Measurements from ENCODE around the gene COL2A1.
A peak's percentile ranks its signal among the peaks of the same experiment; 100 is the strongest.

COL2A1 gene

DNA sequence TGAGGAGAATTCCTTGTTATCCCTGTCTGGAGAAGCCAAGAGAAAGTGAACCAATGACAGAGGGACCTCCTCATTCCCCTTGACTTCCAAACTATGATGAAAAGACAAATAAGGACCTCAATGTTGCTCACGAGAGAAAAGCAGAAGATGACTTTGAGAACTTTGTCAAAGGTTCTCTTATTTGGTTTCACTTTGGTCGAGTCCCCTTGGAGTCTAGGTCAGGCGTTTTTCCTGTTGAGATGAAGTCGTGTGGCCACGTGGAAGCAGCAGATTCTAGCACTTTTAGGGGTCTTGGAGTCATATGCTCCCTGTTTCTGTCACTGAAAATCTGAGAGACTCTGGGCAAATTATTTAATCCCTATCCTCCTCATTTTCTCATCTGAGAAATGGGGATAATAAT, 33.8 kb upstream of the COL2A1 start:
- in situ Hi-C loops (cut with HindIII; ENCODE audit: low pct_unique_long_range_greater_than_20kb, low sequenced_read_pairs), result no loop called here
- no peak for TF ChIP-seq JUND (IDR thresholded peaks at IDR 0.05; ENCODE audit: low read depth)
- DNase-seq (ENCODE audit: low read depth in 1 of 2, low spot score in 1 of 2), result no peak

DNA sequence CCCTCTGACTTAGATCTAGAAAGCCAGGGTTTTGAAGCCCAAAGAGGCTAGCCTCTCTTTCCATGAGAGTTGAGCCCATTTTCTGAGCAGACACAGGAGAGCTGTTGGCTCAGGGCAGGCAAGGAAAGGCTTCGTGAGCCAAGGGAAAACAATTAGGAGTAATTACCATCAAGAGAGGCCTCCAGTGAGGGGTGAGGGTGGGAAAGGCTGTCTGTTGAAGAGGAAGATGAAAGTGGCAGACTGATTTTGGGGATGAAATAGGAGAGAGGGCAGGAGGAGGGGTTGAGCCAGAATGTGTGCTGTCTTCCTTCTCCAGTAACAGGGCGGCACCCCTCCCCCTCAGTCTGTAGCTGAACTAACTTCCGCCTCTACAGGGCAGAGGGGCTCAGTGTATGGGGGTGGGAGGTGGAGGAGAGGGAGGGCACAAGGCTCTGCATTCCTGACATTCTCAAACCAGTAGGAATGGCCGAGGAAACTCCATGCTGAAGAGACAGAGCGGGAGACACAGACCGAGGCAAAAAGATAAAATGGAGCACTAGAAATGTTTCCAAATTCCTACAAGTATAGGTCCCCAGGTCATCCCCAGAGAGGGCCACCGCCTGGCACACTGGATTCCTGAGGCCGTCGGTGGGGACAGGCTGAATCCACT, 33.1 kb upstream of the COL2A1 start:
- no peak for DNase-seq (ENCODE audit: low read depth in 1 of 2, low spot score in 1 of 2)
- no peak for TF ChIP-seq JUND (IDR thresholded peaks at IDR 0.05; ENCODE audit: low read depth)
- in situ Hi-C loops (cut with HindIII; ENCODE audit: low pct_unique_long_range_greater_than_20kb, low sequenced_read_pairs), result no loop called here

DNA sequence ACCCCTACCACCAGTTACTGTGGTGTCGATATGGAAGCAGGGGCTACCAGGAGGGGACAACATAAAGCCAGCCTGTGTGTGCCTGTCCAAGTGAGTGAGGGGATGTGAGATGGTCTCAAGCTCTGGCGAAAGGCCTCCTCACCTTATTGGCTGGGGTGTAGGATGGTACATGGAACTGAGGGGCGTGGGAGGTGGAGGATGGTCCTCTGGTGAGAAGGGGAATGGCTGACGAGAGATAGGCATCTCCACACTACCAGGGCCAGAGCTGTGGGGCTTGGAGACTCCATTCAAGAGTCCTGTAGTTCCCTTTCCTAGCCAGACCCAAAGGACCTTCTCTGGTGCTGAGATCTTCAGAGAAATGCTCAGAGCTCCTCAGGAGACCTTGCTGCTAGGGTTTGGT, 32.5 kb upstream of the COL2A1 start:
- in situ Hi-C loops (cut with HindIII; ENCODE audit: low pct_unique_long_range_greater_than_20kb, low sequenced_read_pairs), result no loop called here
- no peak for TF ChIP-seq JUND (IDR thresholded peaks at IDR 0.05; ENCODE audit: low read depth)

DNA sequence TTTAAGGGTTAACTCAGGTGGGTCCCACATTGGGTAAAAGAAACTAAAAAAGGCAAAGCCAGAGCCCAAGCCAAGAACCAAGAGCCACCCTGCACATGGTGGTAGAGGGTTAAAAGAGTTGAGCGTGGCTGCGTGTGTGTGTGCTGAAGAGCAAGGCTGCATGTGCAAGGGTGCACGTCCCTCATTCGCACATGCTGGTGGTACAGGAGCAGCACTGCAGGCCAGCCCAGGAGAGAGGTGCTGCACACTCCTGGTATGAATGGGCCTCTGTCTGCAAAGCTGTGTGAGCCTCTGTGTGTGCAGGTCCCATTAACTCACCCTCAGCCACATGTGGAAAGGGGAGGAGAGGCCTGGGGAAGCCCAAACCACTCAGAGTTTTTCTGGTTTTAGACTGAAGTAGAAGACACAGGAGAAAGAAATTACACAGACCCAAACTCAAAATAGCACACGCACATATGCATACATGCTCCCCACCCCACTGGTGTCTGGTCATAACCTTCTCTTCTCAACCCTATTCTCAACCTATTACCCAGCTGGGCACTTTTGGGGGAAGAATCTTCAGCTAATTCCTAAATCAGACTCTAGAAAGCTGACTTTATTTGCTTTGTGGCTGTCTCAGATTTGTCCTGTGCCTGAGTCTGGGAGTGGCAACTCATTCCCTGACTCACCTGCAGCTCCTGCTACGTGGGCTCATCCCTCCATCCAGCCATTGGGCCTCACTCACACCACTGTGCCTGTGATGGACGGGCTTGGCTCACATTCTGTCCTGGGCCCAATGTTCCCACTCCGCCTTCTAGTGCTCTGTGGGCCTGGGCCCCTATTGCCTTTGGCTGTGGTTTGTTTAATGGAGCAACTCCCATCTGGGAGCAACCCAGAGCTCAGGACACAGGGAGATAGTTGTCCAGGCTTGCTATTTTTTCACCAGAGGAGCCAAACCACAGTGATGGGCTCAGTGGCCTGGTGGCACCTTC, 30.8 kb upstream of the COL2A1 start:
- in situ Hi-C loops (cut with HindIII; ENCODE audit: low pct_unique_long_range_greater_than_20kb, low sequenced_read_pairs), result no loop called here
- DNase-seq (ENCODE audit: low read depth in 1 of 2, low spot score in 1 of 2), result no peak
- no peak for TF ChIP-seq JUND (IDR thresholded peaks at IDR 0.05; ENCODE audit: low read depth)

More for the DNA sequence above, 32.5 kb upstream of the COL2A1 start:
- DNase-seq (ENCODE audit: low read depth in 1 of 2, low spot score in 1 of 2), result no peak

DNA sequence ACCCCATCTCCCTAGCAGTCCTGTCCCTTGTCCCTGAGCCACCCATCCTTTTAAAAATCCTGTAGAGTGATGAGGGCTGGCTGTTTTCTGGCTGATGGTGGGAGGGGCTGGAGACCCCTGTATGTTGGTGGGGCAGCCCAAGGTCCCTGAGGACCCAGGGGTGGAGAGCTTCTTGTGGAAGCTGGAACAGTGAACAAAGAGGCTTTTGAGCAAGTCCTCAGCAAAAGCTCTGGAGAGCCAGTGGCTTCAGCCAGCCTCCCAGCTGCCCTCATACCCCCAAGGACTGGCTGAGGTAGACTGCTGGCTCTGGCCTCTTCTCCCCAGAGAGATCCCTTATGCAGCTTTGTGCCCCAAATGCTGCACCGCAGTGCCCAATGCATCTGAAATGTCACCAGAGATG, 29.2 kb upstream of the COL2A1 start:
- DNase-seq (ENCODE audit: low read depth in 1 of 2, low spot score in 1 of 2), result no peak
- in situ Hi-C loops (cut with HindIII; ENCODE audit: low pct_unique_long_range_greater_than_20kb, low sequenced_read_pairs), result no loop called here
- no peak for TF ChIP-seq JUND (IDR thresholded peaks at IDR 0.05; ENCODE audit: low read depth)

DNA sequence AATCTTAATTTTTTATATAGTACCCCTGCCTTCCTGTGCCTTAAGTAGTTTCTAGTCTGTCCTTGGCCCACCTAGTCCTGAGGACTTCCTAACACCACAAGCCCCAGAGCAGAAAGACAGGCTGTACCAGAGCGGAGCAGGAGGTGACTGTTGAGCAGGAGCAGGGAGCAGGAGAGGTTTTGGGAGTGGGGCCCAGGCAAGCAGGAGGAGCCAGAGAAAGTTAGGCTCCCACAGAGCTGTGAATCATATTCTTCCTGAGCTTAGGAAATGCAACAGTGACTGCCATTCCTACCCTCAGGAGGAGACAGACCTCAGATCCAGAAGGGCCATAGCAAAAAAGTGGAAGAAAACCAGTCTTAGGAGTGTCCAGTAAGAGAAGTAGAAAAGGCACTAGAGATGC, 28.3 kb upstream of the COL2A1 start:
- no peak for TF ChIP-seq JUND (IDR thresholded peaks at IDR 0.05; ENCODE audit: low read depth)
- in situ Hi-C loops (cut with HindIII; ENCODE audit: low pct_unique_long_range_greater_than_20kb, low sequenced_read_pairs), result no loop called here

DNA sequence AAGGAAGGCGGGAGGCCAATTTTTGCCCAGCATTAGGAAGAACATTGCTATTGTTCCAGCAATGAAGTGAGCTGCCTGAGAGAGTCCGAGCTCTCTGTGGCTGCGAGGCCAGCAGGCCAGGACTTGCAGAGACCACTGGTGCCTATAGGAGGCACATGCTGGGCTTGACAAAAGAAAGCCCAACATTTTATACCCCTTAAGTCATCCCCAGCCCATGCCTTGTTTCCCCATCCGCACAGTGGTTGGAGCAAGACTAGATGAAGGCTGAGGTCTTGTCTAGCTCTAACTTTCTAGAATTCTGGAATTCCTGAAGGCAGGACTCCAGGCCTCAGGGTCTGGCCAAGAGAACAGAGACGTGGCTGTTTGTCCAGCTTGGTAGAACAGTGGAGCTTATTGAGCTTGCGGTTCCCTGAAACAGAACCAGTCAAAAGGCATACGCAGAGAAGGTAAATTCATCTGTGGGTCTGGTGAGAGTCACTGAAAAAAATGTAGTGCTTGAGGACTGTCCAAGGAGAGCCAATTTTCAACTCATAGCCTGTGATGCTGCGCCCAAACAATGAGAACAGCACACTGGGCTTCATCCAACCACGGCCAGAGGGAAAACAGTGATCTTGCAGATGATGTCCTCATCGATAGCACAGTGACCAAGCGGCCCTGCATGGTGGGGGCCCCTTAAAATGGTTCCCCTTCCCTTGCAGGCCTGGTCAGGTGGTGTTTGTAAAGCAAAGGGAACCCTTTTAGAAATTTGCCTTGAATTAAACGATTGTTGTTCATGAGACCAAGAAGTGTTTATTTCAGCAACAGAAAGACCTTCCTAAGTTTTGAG, 27.1 kb upstream of the COL2A1 start:
- in situ Hi-C loops (cut with HindIII; ENCODE audit: low pct_unique_long_range_greater_than_20kb, low sequenced_read_pairs), result no loop called here
- no peak for DNase-seq (ENCODE audit: low read depth in 1 of 2, low spot score in 1 of 2)
- TF ChIP-seq JUND (IDR thresholded peaks at IDR 0.05; ENCODE audit: low read depth), result no peak

More for the DNA sequence above, 28.3 kb upstream of the COL2A1 start:
- no peak for DNase-seq (ENCODE audit: low read depth in 1 of 2, low spot score in 1 of 2)

DNA sequence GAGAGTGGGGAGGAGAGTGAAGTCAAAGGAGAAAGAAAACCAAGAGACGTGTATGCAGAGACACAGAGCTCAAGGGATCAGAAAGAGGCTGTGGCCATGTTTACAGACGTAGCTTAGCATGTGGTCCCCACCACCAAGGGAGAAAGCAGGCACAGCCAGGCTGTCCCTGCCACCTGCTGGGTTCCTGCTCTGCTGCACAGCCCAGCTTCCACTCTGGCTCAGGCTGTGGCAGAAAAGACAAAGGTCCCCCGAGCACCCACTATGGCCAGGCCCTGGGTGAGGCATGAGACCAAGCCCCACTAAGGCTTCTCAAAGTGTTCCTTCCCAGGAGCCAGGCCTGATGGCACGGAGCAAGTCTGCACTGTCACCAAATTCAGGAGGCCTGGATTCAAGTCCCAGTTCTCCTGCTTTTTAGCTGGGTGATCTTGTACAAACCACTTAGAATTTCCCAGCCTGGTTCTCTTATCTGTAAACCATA, 25.9 kb upstream of the COL2A1 start:
- DNase-seq (ENCODE audit: low read depth in 1 of 2, low spot score in 1 of 2), result peak in 1 of 2 experiments; percentile 51
- TF ChIP-seq JUND (IDR thresholded peaks at IDR 0.05; ENCODE audit: low read depth), result no peak
- in situ Hi-C loops (cut with HindIII; ENCODE audit: low pct_unique_long_range_greater_than_20kb, low sequenced_read_pairs), result no loop called here

DNA sequence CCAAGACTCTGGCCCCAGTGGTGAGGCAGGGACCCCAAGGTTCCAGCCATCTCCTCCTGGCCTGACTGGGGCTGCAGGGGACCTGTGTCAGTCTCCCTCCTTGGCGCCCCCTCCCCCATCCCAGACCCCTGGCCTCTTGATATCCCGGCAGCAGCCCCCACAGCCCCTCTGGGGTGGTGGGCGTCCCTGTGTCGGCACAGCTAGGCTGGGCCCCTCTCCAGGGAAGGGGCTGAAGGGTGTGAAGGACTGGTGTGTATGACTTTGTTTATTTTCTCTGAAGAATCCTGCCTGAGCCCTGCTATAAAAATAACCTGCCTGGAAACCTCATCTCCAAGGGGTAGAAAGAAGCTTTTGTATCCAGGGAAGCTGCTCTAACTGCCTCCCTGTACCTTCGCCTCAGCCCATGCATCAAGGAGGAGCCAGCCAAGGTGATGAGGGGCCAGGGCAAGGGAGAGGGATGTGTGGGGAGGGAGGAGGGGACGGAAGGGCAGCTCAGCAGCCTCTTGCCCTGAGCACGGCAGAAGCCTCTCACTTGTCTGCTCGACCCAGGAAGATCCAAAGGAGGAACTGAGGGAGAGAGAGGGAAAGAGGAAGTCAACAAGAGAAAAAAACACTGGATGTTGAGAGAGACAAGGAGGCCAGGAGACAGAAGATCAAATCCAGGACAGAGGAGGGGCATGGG, 25.4 kb upstream of the COL2A1 start:
- no peak for TF ChIP-seq JUND (IDR thresholded peaks at IDR 0.05; ENCODE audit: low read depth)
- in situ Hi-C loops (cut with HindIII; ENCODE audit: low pct_unique_long_range_greater_than_20kb, low sequenced_read_pairs), result no loop called here
- DNase-seq (ENCODE audit: low read depth in 1 of 2, low spot score in 1 of 2), result no peak

DNA sequence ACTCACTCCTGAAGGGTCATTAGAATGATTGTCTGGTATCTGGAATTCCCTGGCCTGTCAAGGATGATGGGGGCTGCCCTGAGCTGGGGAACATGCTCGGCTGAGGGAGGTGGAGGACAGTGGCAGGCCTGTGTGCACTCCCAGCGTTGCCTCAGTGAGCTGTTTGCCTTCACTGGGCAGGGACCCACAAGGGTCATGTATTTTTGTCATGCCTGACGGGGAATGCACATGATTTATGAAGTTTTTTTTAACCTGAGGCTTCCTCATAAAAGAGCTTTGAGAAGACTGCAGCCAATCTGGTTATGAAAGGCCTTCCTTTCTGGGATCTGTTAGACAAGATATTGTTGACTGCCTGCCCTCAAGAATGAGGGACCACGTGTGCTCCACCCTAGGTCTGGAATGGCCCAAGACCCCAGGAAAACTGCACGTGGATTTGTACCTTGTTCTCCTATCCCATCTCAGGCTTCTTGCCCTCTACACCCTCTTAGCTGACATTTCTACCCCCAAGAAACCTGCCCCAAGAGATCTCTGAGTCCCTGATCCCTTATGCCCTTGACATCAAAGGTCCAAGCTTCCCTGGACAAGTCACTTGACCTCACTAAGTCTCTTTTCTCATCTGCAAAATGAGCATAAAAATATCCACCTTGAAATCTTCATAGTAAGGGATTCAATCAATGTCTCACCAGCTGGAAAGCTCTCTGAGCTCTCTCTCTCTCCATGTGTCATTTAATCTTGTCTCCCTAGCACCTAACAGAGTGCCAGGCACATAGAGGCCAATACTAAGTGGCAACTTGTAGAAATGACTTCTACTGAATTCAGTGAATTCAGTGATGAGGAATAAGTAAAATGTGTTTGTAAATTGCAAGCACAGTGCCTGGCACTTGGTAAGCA, 24.5 kb upstream of the COL2A1 start:
- TF ChIP-seq JUND (IDR thresholded peaks at IDR 0.05; ENCODE audit: low read depth), result no peak
- peak in 1 of 2 experiments; percentile 48 for DNase-seq (ENCODE audit: low read depth in 1 of 2, low spot score in 1 of 2)
- in situ Hi-C loops (cut with HindIII; ENCODE audit: low pct_unique_long_range_greater_than_20kb, low sequenced_read_pairs), result no loop called here

All from T47D (cell line).